Measurements from ENCODE around the gene CMKLR1.

Gene CMKLR1

GRCh38 chr12:108337235-108338223 lies 1.6 kb downstream of the CMKLR1 start:
- no peak for DNase-seq (ENCODE audit: low read depth in 2 of 2, low spot score in 1 of 2)

- DNase-seq (ENCODE audit: low read depth in 2 of 2, low spot score in 1 of 2) = no peak
These were observed 3.6 kb downstream of the CMKLR1 start for GRCh38 chr12:108335349-108336119.

GRCh38 chr12:108333898-108334699 lies 5.0 kb downstream of the CMKLR1 start:
- no peak for DNase-seq (ENCODE audit: low read depth in 2 of 2, low spot score in 1 of 2)

- DNase-seq (ENCODE audit: low read depth in 2 of 2, low spot score in 1 of 2) = no peak
These were observed 6.2 kb downstream of the CMKLR1 start for GRCh38 chr12:108332791-108333382.

GRCh38 chr12:108328420-108328819 lies 10.7 kb downstream of the CMKLR1 start:
- no peak for DNase-seq (ENCODE audit: low read depth in 2 of 2, low spot score in 1 of 2)

- no peak for DNase-seq (ENCODE audit: low read depth in 2 of 2, low spot score in 1 of 2)
These were observed 11.3 kb downstream of the CMKLR1 start for GRCh38 chr12:108327621-108328344.

GRCh38 chr12:108326254-108326750 lies 12.8 kb downstream of the CMKLR1 start:
- no peak for DNase-seq (ENCODE audit: low read depth in 2 of 2, low spot score in 1 of 2)

GRCh38 chr12:108325549-108325948 lies 13.6 kb downstream of the CMKLR1 start:
- no peak for DNase-seq (ENCODE audit: low read depth in 2 of 2, low spot score in 1 of 2)

GRCh38 chr12:108325018-108325358 lies 14.1 kb downstream of the CMKLR1 start:
- DNase-seq (ENCODE audit: low read depth in 2 of 2, low spot score in 1 of 2) = no peak

- no peak for DNase-seq (ENCODE audit: low read depth in 2 of 2, low spot score in 1 of 2)
These were observed 14.6 kb downstream of the CMKLR1 start for GRCh38 chr12:108324351-108325017.

GRCh38 chr12:108323581-108323980 lies 15.5 kb downstream of the CMKLR1 start:
- DNase-seq (ENCODE audit: low read depth in 2 of 2, low spot score in 1 of 2) = no peak

GRCh38 chr12:108322998-108323397 lies 16.1 kb downstream of the CMKLR1 start:
- no peak for DNase-seq (ENCODE audit: low read depth in 2 of 2, low spot score in 1 of 2)

- DNase-seq (ENCODE audit: low read depth in 2 of 2, low spot score in 1 of 2) = no peak
These were observed 17.4 kb downstream of the CMKLR1 start for GRCh38 chr12:108321688-108322087.

- no peak for DNase-seq (ENCODE audit: low read depth in 2 of 2, low spot score in 1 of 2)
These were observed 18.4 kb downstream of the CMKLR1 start for GRCh38 chr12:108320507-108321293.

GRCh38 chr12:108319277-108320234 lies 19.6 kb downstream of the CMKLR1 start:
- no peak for DNase-seq (ENCODE audit: low read depth in 2 of 2, low spot score in 1 of 2)

GRCh38 chr12:108318472-108319275 lies 20.4 kb downstream of the CMKLR1 start:
- DNase-seq (ENCODE audit: low read depth in 2 of 2, low spot score in 1 of 2) = no peak

Measured in stimulated activated CD8-positive, alpha-beta memory T cell treated with anti-CD3 and anti-CD28 coated beads, Interleukin-4, amount 100 ng/mL, for 4 hours (primary cell).